Karpas-422 (cell line): ENCODE results near the gene MIPOL1. TPM values are rescaled to one million over a fixed set of nuclear protein-coding genes. Genes with fewer than 3 reads are reported as not detected.

Experiments used
- DNase-seq: peaks from one replicate; pipeline ENCODE4 v3.0.0-alpha.2; 2015
- H2AFZ ChIP-seq: fragments of 200-600 bp; sonication (generic); 2 replicates; pipeline ENCODE4 v1.6.1; 2014; ENCODE audit warnings: antibody characterized with exemption, low read length, mixed read lengths
- H3K27ac ChIP-seq: fragments of 200-600 bp; sonication (generic); 2 replicates; pipeline ENCODE4 v1.5.1; 2014; ENCODE audit warnings: mild to moderate bottlenecking, low read length, moderate library complexity
- H3K27me3 ChIP-seq: fragments of 200-600 bp; sonication (generic); 2 replicates; pipeline ENCODE4 v1.6.1; 2014; ENCODE audit warnings: low read length, mixed read lengths
- H3K36me3 ChIP-seq: fragments of 200-600 bp; sonication (generic); 2 replicates; pipeline ENCODE4 v1.6.1; 2014; ENCODE audit warnings: low read length, mixed read lengths; ENCODE audit not compliant: insufficient read depth
- H3K4me1 ChIP-seq: fragments of 200-600 bp; sonication (generic); 2 replicates; pipeline ENCODE4 v1.6.1; 2014; ENCODE audit warnings: mild to moderate bottlenecking, low read length, mixed read lengths
- H3K4me2 ChIP-seq: fragments of 200-600 bp; sonication (generic); 2 replicates; pipeline ENCODE4 v1.6.1; 2014; ENCODE audit warnings: low read length, low read depth, mild to moderate bottlenecking; ENCODE audit not compliant: poor library complexity, severe bottlenecking
- H3K4me3 ChIP-seq: fragments of 200-600 bp; sonication (generic); 2 replicates; pipeline ENCODE4 v1.5.1; 2014; ENCODE audit warnings: mild to moderate bottlenecking, antibody characterized with exemption, low read length, mixed read lengths
- H3K79me2 ChIP-seq: fragments of 200-600 bp; sonication (generic); 2 replicates; pipeline ENCODE4 v1.6.1; 2014; ENCODE audit warnings: mild to moderate bottlenecking, low read length, mixed read lengths
- H3K9ac ChIP-seq: fragments of 200-600 bp; sonication (generic); 2 replicates; pipeline ENCODE4 v1.6.0; 2014; ENCODE audit warnings: low read length
- H3K9me2 ChIP-seq: fragments of 200-600 bp; sonication (generic), shearing (Covaris generic); replicated peaks from 2 replicates; pipeline ENCODE4 v1.6.0; 2014; ENCODE audit warnings: mild to moderate bottlenecking, low read length, moderate library complexity; ENCODE audit not compliant: insufficient read depth
- H3K9me3 ChIP-seq: fragments of 300-700, 200-600 bp; sonication (generic); 2 replicates; pipeline ENCODE4 v1.6.1; 2014; ENCODE audit warnings: low read length, mixed read lengths
- H4K20me1 ChIP-seq: fragments of 200-600 bp; sonication (generic); 2 replicates; pipeline ENCODE4 v1.6.1; 2014; ENCODE audit warnings: mild to moderate bottlenecking, antibody characterized with exemption, low read length, low read depth; ENCODE audit not compliant: insufficient read depth
- small RNA-seq: library from RNA; depleted of rRNA; stranded (forward); fragments of <200 nt; gene quantifications from one replicate; pipeline ENCODE3, GENCODE V24; 2014
- total RNA-seq: library from RNA; depleted of rRNA; stranded (reverse); fragments of >200 nt; shearing (Covaris generic); gene quantifications from 2 replicates; pipeline ENCODE4 v1.2.3, GENCODE V29; 2014; ENCODE audit warnings: low replicate concordance; rRNA removed

The MIPOL1 gene
- total RNA-seq, 1 experiment from 2014 or later, result not detected

- H3K4me1 ChIP-seq, result no peaks in the 10 kb centered on the region
- H3K27ac ChIP-seq, result no peak overlapping the region
- no peaks in the 10 kb centered on the region for H3K9me3 ChIP-seq
- no peak for DNase-seq
- no peaks in the 10 kb centered on the region for H3K27me3 ChIP-seq
- H4K20me1 ChIP-seq, result no peaks in the 10 kb centered on the region
- H2AFZ ChIP-seq, result no peak overlapping the region
- no peaks in the 10 kb centered on the region for H3K36me3 ChIP-seq
- no peaks in the 10 kb centered on the region for H3K79me2 ChIP-seq
- no peak overlapping the region for H3K9ac ChIP-seq
- H3K4me3 ChIP-seq, result no peak overlapping the region
- H3K4me2 ChIP-seq, result no peak overlapping the region
- no peaks in the 10 kb centered on the region for H3K9me2 ChIP-seq
Observed at GRCh38 chr14:37598747-37599506, 401.2 kb downstream of the MIPOL1 start.

- Histone ChIP-seq H3K9me3 (no peaks in the 10 kb centered on the region), H4K20me1 (no peaks in the 10 kb centered on the region), H2AFZ (no peak overlapping the region), H3K27ac (no peak overlapping the region), H3K36me3 (no peaks in the 10 kb centered on the region), H3K4me2 (no peak overlapping the region), H3K4me3 (no peak overlapping the region), H3K27me3 (no peaks in the 10 kb centered on the region), H3K4me1 (no peaks in the 10 kb centered on the region), H3K79me2 (no peaks in the 10 kb centered on the region), H3K9ac (no peak overlapping the region), H3K9me2 (no peaks in the 10 kb centered on the region)
- no peak for DNase-seq
Observed at GRCh38 chr14:37599507-37600368, 402.0 kb downstream of the MIPOL1 start.

- no peaks in the 10 kb centered on the region for H3K9me3 ChIP-seq
- no peak overlapping the region for H3K4me3 ChIP-seq
- no peaks in the 10 kb centered on the region for H4K20me1 ChIP-seq
- no peak for DNase-seq
- H3K27ac ChIP-seq, result no peak overlapping the region
- no peaks in the 10 kb centered on the region for H3K79me2 ChIP-seq
- H3K4me2 ChIP-seq, result no peak overlapping the region
- H2AFZ ChIP-seq, result no peak overlapping the region
- no peaks in the 10 kb centered on the region for H3K9me2 ChIP-seq
- no peaks in the 10 kb centered on the region for H3K27me3 ChIP-seq
- H3K36me3 ChIP-seq, result no peaks in the 10 kb centered on the region
- no peaks in the 10 kb centered on the region for H3K4me1 ChIP-seq
- no peak overlapping the region for H3K9ac ChIP-seq
Observed at GRCh38 chr14:37600880-37601741, 403.4 kb downstream of the MIPOL1 start.

- Histone ChIP-seq H3K4me2 (no peak overlapping the region), H3K9me3 (no peaks in the 10 kb centered on the region), H3K27ac (no peak overlapping the region), H3K79me2 (no peaks in the 10 kb centered on the region), H3K36me3 (no peaks in the 10 kb centered on the region), H3K9me2 (no peaks in the 10 kb centered on the region), H2AFZ (no peak overlapping the region), H3K27me3 (no peaks in the 10 kb centered on the region), H4K20me1 (no peaks in the 10 kb centered on the region), H3K9ac (no peak overlapping the region), H3K4me3 (no peak overlapping the region), H3K4me1 (no peaks in the 10 kb centered on the region)
- no peak for DNase-seq
Observed at GRCh38 chr14:37601865-37602264, 404.1 kb downstream of the MIPOL1 start.

Small RNA genes within 50 kb of the gene (small RNA-seq; reads per million reads assigned to genes)
- gene RNU6-273P, result not detected
- gene RNU6-886P, result not detected

Other genes starting within 250 kb of the MIPOL1 start
- 1.5 and 9.2 TPM in 2 replicates for gene SLC25A21, start 25.3 kb upstream of the MIPOL1 start, total RNA-seq